Mammary epithelial cell (primary cell): ENCODE results near the gene ITIH5.

Source experiments
- CTCF ChIP-seq, 2 donors: IDR thresholded peaks in 1 of 2; conservative IDR thresholded peaks in 1 of 2; 2 replicates each; pipeline ENCODE4 v1.5.1; 2011 to 2012; ENCODE audit warnings: inconsistent platforms in 2 of 2, low read length in 2 of 2, mild to moderate bottlenecking in 2 of 2, control low read depth in 1 of 2, low read depth in 1 of 2; ENCODE audit not compliant: insufficient read depth in 1 of 2; ENCODE audit errors: extremely low read depth in 1 of 2
- EZH2 ChIP-seq: IDR thresholded peaks from 2 replicates; pipeline ENCODE4 v1.6.1; 2012; ENCODE audit warnings: low read length, inconsistent platforms, borderline replicate concordance

- TF ChIP-seq CTCF (conservative IDR thresholded peaks at IDR 0.05 in 1 of 2, IDR thresholded peaks at IDR 0.05 in 1 of 2; ENCODE audit: extremely low read depth in 1 of 2, insufficient read depth in 1 of 2, low read depth in 1 of 2, low read length in 2 of 2) (no peak), EZH2 (no peak)
Measured at GRCh38 chr10:7563368-7563767, 103.4 kb downstream of the ITIH5 start.
